Endothelial cell of umbilical vein (primary cell): ENCODE results near the gene CNTN5. TPM values are rescaled to one million over a fixed set of nuclear protein-coding genes. Genes with fewer than 3 reads are reported as not detected.

Source experiments
- BruUV-seq: library from RNA; stranded (reverse); fragments of 400-500 nt; replicated peaks from 2 replicates; lab custom pipeline; 2021; lab: Mats Ljungman, UMichigan
- CTCF ChIA-PET: fragments of 300-600, 350-600 bp; sonication (Branson Sonifier 250); formaldehyde crosslinking; loops from one replicate; lab custom pipeline; 2021; ENCODE audit warnings: antibody characterized with exemption, inconsistent platforms; lab: Charles Lee
- POLR2A ChIA-PET: fragments of 300-600, 350-600 bp; sonication (Branson Sonifier 250); formaldehyde crosslinking; loops from one replicate; lab custom pipeline; 2021; ENCODE audit warnings: antibody characterized with exemption, inconsistent platforms; lab: Charles Lee
- DNase-seq: peaks from one replicate; pipeline ENCODE4 v3.0.0-alpha.2; 2011; ENCODE audit warnings: low read depth, low spot score
- FAIRE-seq: peaks from 2 replicates; lab custom pipeline; 2011; peaks lifted over from hg19 to GRCh38; lab: Jason Lieb, UNC
- H2AFZ ChIP-seq: 2 replicates; pipeline ENCODE4 v1.6.0; 2012; ENCODE audit warnings: low read depth, low read length, control low read depth, inconsistent platforms
- H3K27ac ChIP-seq: 2 replicates; pipeline ENCODE4 v1.5.1; 2011; ENCODE audit warnings: low read depth, mild to moderate bottlenecking, control low read depth, low read length, moderate library complexity; ENCODE audit not compliant: insufficient read depth
- H3K27me3 ChIP-seq, 2 experiments: 2 replicates each; pipeline versions ENCODE4 v1.6.0 to v1.6.1; 2011; ENCODE audit warnings: low read length in 2 of 2, mixed read lengths in 1 of 2; ENCODE audit not compliant: control insufficient read depth in 2 of 2, insufficient read depth in 2 of 2
- H3K36me3 ChIP-seq, 2 experiments: 2 replicates in 1 of 2; 3 replicates in 1 of 2; pipeline ENCODE4 v1.5.1; 2011; ENCODE audit warnings: low read length in 2 of 2, mild to moderate bottlenecking in 1 of 2, moderate library complexity in 1 of 2; ENCODE audit not compliant: control insufficient read depth in 2 of 2, insufficient read depth in 2 of 2; ENCODE audit errors: extremely low read depth in 1 of 2
- H3K4me1 ChIP-seq: 3 replicates; pipeline ENCODE4 v1.5.1; 2011; ENCODE audit warnings: mild to moderate bottlenecking, low read length; ENCODE audit not compliant: control insufficient read depth, insufficient read depth; ENCODE audit errors: extremely low read depth
- H3K4me2 ChIP-seq: 2 replicates; pipeline ENCODE4 v1.6.1; 2011; ENCODE audit warnings: low read length, control low read depth, mixed read lengths; ENCODE audit not compliant: insufficient read depth
- H3K4me3 ChIP-seq, 3 experiments: fragments of 200-600 bp in 1 of 3; sonication (generic), shearing (Covaris generic) in 1 of 3; replicated peaks in 1 of 3; 2 replicates each; pipeline ENCODE4 v1.5.1; 2011 to 2016; ENCODE audit warnings: control low read depth in 3 of 3, low read length in 3 of 3, mild to moderate bottlenecking in 2 of 3, inconsistent platforms in 1 of 3, low read depth in 1 of 3, moderate library complexity in 1 of 3; ENCODE audit not compliant: insufficient read depth in 1 of 3
- H3K79me2 ChIP-seq: 2 replicates; pipeline ENCODE4 v1.6.0; 2012; ENCODE audit warnings: low read length, inconsistent platforms; ENCODE audit not compliant: control insufficient read depth, insufficient read depth
- H3K9ac ChIP-seq: replicated peaks from 2 replicates; pipeline ENCODE3; 2011; ENCODE audit warnings: low read length, control low read depth; ENCODE audit not compliant: insufficient read depth; ENCODE audit errors: extremely low read depth
- H3K9me1 ChIP-seq: replicated peaks from 3 replicates; pipeline ENCODE4 v1.6.0; 2011; ENCODE audit warnings: mild to moderate bottlenecking, low read length; ENCODE audit not compliant: control insufficient read depth, insufficient read depth; ENCODE audit errors: extremely low read depth
- H3K9me3 ChIP-seq: replicated peaks from 2 replicates; pipeline ENCODE4 v1.5.1; 2012; ENCODE audit warnings: low read length, inconsistent platforms; ENCODE audit not compliant: control insufficient read depth, insufficient read depth
- H4K20me1 ChIP-seq: replicated peaks from 2 replicates; pipeline ENCODE3; 2011; ENCODE audit warnings: mild to moderate bottlenecking, low read length; ENCODE audit not compliant: control insufficient read depth, insufficient read depth; ENCODE audit errors: extremely low read depth
- CTCF ChIP-seq, 2 donors: IDR thresholded peaks; 1 replicate in 1 of 2; 2 replicates in 1 of 2; pipeline ENCODE4 v1.5.1; 2011; ENCODE audit warnings: low read length in 2 of 2, mild to moderate bottlenecking in 2 of 2, moderate library complexity in 2 of 2, control low read depth in 1 of 2, inconsistent platforms in 1 of 2, low read depth in 1 of 2; ENCODE audit not compliant: insufficient read depth in 1 of 2; ENCODE audit errors: extremely low read depth in 1 of 2
- EZH2 ChIP-seq: IDR thresholded peaks from 2 replicates; pipeline ENCODE4 v1.6.1; 2012; ENCODE audit warnings: borderline replicate concordance, low read depth, mild to moderate bottlenecking, moderate library complexity, low read length, inconsistent platforms; ENCODE audit not compliant: severe bottlenecking
- FOS ChIP-seq: IDR thresholded peaks from 2 replicates; pipeline ENCODE4 v1.6.1; 2011; ENCODE audit warnings: mild to moderate bottlenecking, low read length, moderate library complexity, borderline replicate concordance; ENCODE audit not compliant: insufficient read depth
- GATA2 ChIP-seq: IDR thresholded peaks from 2 replicates; pipeline ENCODE4 v1.7.0; 2011; ENCODE audit warnings: low read depth, mild to moderate bottlenecking, moderate library complexity, mixed read lengths, low read length; ENCODE audit not compliant: insufficient read length, insufficient read depth
- JUN ChIP-seq: IDR thresholded peaks from 2 replicates; pipeline ENCODE4 v1.6.1; 2011; ENCODE audit warnings: borderline replicate concordance, low read depth; ENCODE audit not compliant: insufficient read length, insufficient read depth
- MAX ChIP-seq: IDR thresholded peaks from 2 replicates; pipeline ENCODE4 v1.6.1; 2011; ENCODE audit not compliant: insufficient read depth, insufficient read length
- MYC ChIP-seq: IDR thresholded peaks from one replicate; pipeline ENCODE4 v1.6.1; 2011; ENCODE audit warnings: mild to moderate bottlenecking, low read depth, low read length
- POLR2A ChIP-seq: IDR thresholded peaks from 2 replicates; pipeline ENCODE4 v1.6.1; 2012; ENCODE audit warnings: low read depth, mild to moderate bottlenecking, control low read depth, low read length
- POLR2AphosphoS5 ChIP-seq: IDR thresholded peaks from 2 replicates; pipeline ENCODE4 v1.6.1; 2012; ENCODE audit warnings: low read depth, mild to moderate bottlenecking, control low read depth, low read length, moderate library complexity; ENCODE audit not compliant: insufficient read depth
- dilution Hi-C: fragments of 300-500 bp; cut with MboI; formaldehyde crosslinking; loops from one replicate; pipeline ENCODE4 v1.15.0; 2019; ENCODE audit warnings: low sequenced_read_pairs; ENCODE audit not compliant: extremely low pct_ligation_motif_present
- intact Hi-C: fragments of 100-400 bp; cut with micrococcal nuclease; formaldehyde crosslinking; loops from one replicate; pipeline ENCODE4 v1.10.0; 2022
- polyA plus RNA-seq, 4 experiments: library from polyadenylated mRNA; depleted of rRNA in 3 of 4; stranded (reverse) in 3 of 4; unstranded in 1 of 4; fragments of >200 nt; gene quantifications; 2 replicates each; pipeline versions ENCODE4 v1.2.1 to v1.2.3, GENCODE V29; 2011 to 2012; ENCODE audit warnings: missing spikeins in 1 of 4
- total RNA-seq: library from RNA; stranded (reverse); gene quantifications from 2 replicates; pipeline ENCODE4 v1.2.3, GENCODE V29; 2021

Gene CNTN5
- total and polyA plus RNA-seq, 2 donors (not counting 3 experiments of a cell fraction or from before 2014, with no cell fraction given) = not detected

DNA sequence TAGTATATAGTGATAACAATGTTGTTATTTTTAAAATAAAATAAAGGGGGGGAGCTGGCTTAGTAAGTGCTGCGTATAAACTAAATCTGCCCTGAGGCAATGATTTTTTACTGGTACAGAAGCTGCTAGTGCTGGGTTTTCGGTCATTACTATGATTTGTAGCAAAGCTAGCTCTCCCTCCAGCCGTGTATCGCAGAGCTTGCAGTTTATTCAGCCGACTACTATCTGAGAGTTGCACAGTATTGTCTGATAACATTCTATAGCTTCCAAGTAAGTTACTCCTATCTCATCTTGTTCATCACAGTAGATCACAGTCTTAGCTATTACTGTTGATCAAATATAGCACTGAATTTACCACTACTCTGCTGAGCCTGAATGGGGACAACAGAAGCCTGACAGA, 860.9 kb downstream of the CNTN5 start:
- no peak overlapping the region for H3K9ac ChIP-seq
- no peaks in the 10 kb centered on the region for H4K20me1 ChIP-seq
- no peaks in the 10 kb centered on the region for H3K27me3 ChIP-seq
- FAIRE-seq (no peak), DNase-seq (no peak)
- H3K4me3 ChIP-seq = no peak overlapping the region
- H3K79me2 ChIP-seq = no peaks in the 10 kb centered on the region
- no peaks in the 10 kb centered on the region for H3K36me3 ChIP-seq
- ChIA-PET CTCF (no interaction called here), POLR2A (no interaction called here)
- no peak overlapping the region for H3K27ac ChIP-seq
- no TSS peak for BruUV-seq
- H3K4me2 ChIP-seq = no peak overlapping the region
- no peaks in the 10 kb centered on the region for H3K9me1 ChIP-seq
- peaks cover 4% of the 10 kb centered on the region for H3K9me3 ChIP-seq
- H3K4me1 ChIP-seq = no peaks in the 10 kb centered on the region
- H2AFZ ChIP-seq = no peak overlapping the region
- no peak for TF ChIP-seq EZH2
- intact Hi-C loops (no loop called here), dilution Hi-C loops (no loop called here)

- Histone ChIP-seq H3K27ac (no peak overlapping the region), H3K4me1 (no peaks in the 10 kb centered on the region), H3K79me2 (no peaks in the 10 kb centered on the region), H3K36me3 (no peaks in the 10 kb centered on the region), H3K9me1 (no peaks in the 10 kb centered on the region), H3K4me3 (no peak overlapping the region), H3K9me3 (peaks cover 4% of the 10 kb centered on the region), H4K20me1 (no peaks in the 10 kb centered on the region), H3K9ac (no peak overlapping the region), H3K27me3 (no peaks in the 10 kb centered on the region), H3K4me2 (no peak overlapping the region), H2AFZ (no peak overlapping the region)
- TF ChIP-seq POLR2A (no peak), EZH2 (no peak), CTCF (IDR thresholded peaks at IDR 0.05; ENCODE audit: extremely low read depth in 1 of 2, insufficient read depth in 1 of 2, low read depth in 1 of 2, low read length in 2 of 2) (no peak), POLR2AphosphoS5 (no peak), MYC (no peak), JUN (no peak), FOS (no peak), MAX (no peak), GATA2 (no peak)
- CTCF ChIA-PET = no interaction called here
- dilution Hi-C loops (no loop called here), intact Hi-C loops (no loop called here)
- POLR2A ChIA-PET = no interaction called here
- BruUV-seq = no TSS peak
- DNase-seq (no peak), FAIRE-seq (no peak)
These were observed 864.0 kb downstream of the CNTN5 start for GRCh38 chr11:99884750-99885149.
